Measurements from ENCODE around the gene SYF2.
A peak's percentile ranks its signal among the peaks of the same experiment; 100 is the strongest.
"Not testable (repeated sequence)": the region's sequence is repeated elsewhere in the genome, so short reads cannot be mapped to it uniquely, and the experiment has no call there.

SYF2 gene

DNA sequence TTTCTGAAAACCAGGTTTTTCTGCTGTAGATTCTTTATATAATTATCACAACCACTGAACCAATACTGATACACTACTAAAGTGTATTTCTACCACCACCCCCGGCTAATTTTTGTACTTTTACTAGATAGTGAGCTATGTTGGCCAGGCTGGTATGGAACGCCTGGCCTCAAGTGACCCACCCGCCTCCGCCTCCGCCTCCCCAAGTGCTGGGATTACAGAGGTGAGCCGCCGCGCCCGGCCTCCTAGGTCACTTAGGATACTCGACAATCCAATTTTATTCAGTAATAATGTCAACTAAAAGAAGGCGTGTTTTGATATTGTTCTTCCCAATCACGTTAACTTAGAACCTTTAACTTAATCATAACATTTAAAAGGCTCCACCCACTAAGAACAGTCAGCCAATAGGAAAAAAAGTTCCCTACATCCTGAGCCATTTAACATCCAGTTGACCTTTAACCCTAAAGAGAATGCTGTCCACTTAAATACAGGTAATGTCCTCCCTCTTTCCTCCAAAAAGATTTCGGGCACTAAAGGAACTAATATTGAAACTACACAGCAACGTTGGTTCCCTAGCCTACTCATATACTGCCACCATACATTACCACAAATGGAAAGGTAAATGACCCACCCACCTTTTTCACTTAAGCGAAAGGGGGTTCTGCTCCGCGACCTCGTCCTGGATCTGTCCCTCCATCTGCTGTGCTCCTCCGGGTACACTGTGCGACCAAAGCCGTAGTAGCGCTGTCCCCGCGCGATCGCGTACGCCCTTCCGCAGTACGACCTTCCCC is 13.7 kb upstream of the SYF2 start:
- no peak for DNase-seq

DNA sequence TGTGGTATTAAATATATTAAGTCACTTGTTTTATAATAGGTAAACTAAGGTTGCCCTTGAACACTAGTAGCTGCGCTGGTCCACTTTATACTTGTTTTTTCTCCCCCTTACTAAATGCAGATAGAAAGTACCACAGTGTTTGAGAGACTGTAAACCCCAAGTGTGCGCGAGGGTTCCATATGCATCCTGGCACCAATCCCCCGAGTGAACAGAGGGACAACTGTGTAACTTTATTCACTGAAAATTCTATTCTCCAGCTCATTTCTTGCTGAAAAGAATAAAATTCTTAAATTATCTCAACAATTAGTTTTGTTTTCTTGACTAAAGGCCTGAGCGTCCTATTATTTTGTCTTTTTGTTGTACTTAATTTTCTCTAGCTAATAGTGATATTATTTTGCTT is 13.1 kb upstream of the SYF2 start:
- DNase-seq, result no peak

DNA sequence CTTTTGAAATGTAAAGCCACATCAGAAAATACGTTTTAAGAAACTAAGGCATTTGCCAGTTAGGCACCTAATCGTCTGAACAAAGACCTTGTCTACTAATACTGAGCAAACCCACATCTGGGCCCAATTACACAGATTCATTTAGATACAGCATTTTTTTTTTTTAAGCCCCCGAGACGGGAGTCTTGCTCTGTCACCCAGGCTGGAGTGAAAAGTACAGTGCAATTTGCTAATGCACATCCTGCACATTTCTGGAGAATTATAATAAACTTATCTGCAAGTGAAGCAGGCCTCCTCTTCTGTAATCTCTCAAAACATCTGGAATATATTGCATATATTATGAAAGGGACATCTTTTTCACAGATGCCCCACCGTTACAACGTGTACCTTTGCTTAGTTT is 11.6 kb upstream of the SYF2 start:
- DNase-seq, result no peak

DNA sequence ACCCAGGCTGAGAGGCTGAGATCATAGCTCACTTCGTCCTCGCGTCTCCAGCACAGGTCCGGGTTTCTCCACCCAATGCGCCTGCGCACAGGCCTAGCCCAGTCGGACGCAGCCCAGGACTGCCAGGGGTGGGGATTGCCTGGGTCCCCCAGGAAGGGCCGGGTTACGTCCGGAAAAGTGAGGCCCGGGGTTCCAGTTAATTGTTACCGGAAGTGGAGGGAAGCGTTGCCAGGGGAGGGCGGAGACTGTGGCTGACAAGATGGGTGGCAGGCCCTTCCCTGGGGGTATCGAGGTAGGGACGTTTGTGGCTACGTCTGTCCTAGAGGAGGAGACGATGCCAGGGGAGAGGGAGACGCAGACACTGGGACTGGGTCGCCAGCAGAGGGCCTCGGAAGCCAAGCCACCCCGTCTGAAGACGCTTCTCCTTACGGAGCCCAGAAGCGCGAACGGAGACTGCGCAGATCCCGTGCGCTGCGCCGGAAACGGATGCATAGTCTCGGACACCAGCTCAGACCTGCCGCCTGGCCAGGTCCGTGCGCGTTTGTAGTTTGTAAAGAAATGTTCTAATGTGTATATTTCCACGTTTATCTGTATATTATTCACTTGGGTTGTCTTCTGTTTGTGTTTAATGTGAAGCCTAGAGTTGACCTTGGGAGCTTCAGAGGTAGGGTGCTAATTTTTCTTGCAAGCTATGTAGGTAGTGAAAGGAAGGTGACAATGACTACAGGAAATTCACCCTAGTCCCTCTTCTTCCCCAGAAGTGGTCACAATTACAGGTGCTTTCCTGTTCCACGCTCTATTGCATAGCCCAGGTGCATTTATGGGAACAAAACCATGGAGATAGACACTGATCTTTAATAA is 7.6 kb upstream of the SYF2 start:
- DNase-seq, result peak; percentile 96

DNA sequence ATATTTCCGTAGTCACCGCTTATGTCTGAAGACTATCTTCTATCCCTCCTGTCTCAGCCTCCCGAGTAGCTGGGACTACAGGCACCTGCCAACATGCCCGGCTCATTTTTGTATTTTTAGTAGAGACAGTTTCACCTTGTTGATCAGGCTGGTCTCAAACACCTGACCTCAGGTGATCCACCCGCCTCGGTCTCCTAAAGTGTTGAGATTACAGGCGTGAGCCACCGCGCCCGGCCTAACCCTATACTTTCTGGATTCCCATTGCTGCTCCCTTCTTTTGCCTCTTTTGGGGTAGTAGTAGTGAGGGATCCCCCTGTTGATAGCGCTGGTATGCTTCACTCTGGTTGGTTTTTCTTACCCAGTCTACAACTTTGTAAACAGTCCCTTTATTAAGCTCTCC is 5.7 kb upstream of the SYF2 start:
- no peak for DNase-seq

DNA sequence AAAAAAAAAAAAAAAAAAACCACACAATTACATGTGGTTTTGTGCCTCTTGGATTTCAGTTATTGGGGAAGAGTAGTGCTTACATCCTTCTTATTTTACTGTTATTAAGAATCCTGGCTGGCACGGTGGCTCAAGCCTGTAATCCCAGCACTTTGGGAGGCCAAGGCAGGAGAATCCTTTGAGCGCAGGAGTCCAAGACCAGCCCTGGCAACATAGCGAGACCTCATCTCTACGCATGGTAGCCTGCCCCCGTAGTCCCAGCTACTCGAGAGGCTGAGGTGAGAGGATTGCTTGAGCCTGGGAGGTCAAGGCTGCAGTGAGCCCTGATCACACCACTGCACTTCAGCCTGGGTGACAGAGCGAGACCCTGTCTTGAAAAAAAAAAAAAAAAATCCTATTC is 4.0 kb upstream of the SYF2 start:
- not testable (repeated sequence) for DNase-seq

DNA sequence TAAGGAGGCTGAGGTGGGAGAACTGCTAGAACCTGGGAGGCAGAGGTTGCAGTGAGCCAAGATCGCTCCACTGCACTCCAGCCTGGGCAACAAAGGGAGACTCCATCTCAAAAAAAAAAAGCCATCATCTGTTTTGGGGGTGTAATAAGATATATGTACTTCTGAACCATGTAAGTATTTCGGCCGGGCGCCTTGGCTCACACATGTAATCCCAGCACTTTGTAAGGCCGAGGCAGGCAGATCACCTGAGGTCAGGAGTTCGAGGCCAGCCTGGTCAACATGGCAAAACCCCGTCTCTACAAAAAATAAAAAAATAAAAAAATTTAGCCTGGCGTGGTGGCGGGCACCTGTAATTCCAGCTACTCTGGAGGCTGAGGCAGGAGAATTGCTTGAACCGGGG is 3.1 kb upstream of the SYF2 start:
- DNase-seq, result not testable (repeated sequence)

DNA sequence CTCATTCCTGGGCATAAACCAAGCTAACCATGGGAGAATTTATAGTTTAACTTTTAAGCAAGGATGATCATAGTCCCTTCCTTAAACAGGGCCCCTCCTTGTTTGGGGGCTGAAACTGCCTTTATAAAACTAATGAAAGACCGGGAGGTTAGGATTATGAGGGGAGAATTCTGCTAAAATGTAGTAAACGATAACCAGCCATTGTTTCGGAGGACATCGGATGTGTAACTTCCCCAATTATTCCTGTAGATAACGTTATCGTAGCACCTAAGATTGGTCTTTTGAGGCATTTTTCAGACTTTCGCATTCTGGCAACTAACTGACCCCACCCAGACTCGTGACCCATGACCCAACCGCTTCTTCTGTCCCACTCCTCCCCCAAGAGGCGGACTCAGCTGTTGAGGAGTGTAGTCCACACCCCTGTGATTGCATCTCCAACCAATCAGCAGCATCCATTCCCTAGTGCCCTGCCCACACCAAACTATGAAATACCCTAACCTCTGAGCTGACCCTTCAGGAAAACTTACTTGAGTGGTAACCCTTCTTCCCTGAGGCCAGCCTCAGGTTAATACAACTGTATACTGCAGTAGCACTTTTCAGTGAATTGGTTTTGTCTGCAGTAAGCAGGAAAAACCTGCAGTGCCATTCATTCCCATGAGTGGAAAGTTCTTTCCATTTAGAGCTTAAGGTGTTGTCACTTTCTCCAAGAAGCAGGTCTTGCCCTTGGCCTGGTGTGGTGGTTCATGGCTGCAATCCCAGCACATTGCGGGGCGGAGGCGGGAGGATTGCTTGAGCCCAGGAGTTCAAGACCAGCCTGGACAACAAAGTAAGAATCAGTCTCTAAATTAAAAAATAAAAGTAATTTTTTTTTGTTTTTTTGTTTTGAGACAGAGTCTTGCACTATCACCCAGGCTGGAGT is 823 bp upstream of the SYF2 start:
- DNase-seq, result peak; percentile 63

DNA sequence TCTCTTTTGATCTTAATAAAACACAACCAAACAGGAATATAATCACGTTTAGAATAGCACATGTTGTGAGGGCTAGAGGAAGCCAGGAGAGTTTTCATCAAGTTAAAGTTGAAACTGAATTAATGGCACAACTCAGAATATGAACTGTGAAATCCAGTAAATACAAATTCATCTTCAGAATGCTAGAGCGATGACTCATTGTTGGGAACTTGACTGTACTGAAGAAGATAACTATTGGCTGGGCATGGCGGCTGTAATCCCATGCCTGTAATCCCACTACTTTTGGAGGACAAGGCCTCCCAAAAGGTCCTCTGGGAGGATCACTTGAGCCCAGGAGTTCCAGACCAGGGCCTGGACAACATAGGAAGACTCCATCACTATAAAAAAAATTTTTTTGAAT is 8.8 kb downstream of the SYF2 start:
- DNase-seq, result no peak

DNA sequence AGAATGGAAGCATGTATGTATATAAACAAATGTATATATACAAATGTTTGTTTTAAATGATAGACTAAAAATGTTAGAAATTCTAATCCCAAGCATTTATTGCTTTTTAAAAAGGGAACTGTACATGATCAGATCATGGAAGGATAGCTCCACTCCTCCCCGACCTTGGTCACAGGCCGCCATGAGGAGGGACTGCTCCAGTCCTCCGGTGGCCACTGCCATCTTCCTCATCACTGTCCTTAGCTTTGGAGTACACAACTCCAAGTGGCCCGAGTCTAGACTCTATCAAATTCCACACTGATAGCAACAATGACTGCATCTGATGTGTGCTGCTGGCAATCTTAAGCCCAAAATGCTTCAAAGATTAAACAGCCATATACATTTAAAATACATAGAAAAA is 9.7 kb downstream of the SYF2 start:
- no peak for DNase-seq

DNA sequence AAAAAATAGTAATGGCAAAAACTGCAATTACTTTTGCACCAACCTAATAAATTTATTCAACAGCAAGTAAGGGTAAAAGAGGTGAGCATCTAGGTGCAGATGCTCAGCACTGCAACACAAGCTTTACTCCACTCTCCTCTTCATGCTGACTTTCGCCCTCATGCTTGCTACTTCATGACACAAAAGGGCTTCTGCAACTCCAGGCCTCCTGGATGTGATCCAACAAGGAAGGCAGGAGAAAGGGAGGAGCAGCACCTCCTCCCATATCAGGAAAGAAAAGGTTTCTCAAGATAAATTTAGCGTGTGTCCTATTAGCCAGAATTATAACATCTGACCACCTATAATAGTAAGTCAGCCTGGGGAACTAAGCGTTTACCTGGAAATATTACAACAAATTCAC is 11.6 kb downstream of the SYF2 start:
- no peak for DNase-seq

DNA sequence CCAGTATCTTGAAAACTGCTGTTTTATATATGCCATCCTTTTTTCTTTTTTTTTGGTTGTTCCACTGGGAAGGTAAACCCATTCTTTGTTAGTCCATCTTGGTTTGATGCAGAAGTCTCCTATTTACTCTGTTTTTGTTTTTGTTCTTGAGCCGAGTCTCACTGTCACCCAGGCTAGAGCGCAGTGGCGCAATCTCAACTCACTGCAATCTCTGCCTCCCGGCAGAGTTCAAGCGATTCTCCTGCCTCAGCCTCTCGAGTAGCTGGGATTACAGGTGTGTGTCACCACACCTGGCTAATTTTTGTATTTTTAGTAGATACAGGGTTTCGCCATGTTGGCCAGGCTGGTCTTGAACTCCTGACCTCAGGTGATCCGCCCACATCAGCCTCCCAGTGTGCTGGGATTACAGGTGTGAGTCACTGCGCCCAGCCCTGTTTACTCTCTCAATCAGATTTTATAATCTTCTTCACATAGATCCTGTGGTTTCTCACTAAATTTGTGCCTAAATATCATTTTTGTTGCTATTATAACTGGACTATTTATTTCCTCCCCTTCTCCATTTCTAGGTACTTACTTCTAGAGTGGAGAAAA is 12.5 kb downstream of the SYF2 start:
- no peak for DNase-seq

DNA sequence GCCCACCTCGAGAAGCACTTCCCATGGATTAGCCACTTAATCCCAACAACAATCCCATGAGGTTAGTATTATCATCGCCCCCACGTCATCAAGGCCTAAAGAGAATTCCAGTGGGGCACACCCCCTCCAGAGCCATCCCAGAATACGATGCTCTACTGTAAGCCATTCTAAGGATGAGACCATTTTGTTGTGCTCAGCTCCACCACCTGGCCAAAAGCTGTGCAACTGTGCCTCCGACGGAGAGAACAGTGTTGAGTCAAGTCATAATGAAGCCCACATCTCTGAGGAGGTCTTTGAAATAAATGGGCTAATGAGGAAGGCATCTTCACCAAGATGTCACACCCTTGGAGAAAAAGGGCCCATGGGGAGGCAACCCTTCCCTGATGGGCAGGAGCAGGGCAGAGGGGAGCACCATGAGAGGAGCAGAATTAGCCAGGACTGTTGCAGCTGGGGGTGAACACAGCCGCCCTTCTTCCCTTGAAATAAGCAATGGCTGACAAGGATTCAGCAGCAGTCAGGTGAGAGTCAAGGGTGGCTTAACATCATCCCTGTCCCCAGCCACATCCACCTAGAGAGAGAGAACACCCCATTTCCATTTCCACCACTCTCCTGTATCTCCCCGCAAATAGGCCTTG is 14.6 kb downstream of the SYF2 start:
- no peak for DNase-seq

DNA sequence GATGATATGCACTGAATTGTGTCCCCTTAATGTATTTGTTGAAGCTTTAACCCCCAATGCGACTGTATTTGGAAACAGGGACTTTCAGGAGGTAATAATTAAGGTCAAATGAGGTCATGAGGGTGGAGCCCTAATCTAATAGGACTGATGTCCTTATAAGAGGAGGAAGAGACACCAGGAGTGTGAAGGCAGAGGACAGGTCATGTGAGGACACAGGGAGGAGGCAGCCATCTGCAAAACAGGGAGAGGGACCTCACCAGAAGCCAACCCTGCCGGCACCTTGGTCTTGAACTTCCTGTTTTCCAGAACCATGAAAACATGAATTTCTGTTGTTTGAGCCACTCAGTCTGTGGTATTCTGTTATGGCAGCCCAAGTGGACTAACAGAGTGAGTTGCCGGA is 15.3 kb downstream of the SYF2 start:
- no peak for DNase-seq

DNA sequence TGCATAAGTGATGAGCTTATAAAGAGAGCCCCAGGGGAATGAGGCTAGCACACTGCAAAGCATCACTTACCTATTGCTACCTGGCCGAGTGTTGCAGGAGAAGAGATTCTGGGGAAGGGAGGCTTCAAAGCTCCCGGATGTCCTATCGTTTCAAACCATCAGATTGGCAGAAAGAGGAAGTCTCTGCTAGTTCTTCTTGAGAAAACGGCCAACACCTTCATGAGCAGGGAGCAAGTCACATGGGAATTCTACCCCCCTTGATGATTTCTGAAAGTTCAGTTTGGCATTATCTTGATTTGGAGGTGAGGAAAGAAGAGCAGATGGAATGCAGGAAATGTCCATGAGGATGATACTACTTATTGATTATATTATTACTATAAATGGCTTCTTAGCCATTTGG is 16.2 kb downstream of the SYF2 start:
- DNase-seq, result no peak

DNA sequence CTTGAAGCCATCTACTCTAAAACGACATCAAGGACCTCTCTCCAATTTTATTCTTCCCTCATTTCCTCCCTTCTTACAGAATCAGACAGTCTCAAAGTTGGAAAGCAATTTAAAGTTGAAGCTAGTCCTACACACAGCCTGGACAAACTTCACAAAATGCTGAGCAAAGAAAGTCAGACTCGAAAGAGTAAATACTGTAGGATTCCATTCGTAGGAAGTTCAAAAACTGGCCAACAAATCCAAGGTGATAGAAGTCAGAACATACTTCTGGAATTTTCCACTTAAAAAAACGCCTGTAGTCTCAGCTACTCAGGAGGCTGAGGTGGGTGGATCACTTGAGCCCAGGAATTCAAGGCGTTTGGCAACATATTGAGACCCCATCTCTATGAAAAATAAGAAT is 19.6 kb downstream of the SYF2 start:
- DNase-seq, result no peak

DNA sequence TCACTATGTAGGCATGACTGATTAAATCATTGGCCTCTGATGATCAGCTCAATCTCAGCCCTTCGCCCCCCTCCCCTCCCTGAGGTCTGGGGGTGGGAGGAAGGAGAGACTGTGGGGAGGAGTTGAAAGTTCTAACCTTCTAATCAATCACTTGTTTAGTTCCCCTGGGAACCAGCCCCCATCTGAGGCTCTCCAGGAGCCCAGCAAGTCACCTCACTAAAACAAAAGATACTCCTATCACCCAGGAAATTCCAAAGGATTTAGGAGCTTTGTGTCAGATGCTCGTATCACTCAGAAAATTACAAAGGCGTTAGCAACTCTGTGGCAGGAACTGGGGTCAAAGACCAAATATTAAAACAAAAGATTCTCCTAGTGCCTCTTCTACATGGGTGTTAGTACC is 21.6 kb downstream of the SYF2 start:
- DNase-seq, result no peak

DNA sequence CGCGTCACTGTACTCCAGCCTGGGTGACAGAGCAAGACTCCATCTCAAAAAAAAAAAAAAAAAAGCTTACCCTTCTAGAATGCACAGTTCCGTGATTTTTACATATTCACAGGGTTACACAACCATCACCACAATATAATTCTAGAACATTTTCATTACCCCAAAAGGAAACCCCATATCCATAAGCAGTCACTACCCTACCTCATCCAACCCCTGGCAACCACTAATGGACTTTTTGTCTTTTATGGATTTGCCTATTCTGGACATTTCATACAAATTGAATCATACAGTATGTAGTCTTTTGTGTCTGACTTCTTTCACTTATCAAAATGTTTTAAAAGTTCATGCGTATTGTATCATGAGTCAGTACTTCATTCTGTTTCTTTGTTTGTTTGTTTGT is 22.8 kb downstream of the SYF2 start:
- no peak for DNase-seq

DNA sequence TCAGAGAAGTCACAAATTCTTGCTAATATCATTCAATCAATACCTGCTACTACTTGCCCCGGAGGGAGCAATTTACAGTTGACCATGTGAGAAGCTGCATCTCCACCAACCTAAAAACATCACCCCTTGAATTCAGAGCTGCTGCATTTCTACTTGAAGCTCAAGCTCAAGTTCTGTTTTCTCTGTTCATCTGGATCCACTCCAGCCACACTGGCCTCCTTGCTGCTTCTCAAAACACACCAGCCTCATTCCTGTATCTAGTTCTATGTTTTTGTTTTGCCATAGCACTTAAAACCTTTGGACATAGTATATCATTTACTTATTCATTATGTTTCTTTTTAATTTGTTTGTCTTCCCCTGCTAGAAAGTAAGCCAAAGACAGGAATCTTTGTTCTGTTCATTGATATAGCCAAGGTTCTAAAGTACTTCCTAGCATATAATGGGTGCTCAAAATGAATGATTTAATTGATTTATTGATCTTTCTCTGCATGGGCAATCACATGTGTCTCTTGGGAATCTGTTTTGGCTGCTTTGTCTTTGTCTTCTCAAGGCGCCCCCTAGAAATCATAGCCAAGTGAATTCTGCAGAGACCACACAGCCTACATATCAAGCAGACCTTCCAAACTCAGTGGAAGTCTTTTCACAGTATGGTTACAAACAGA is 23.6 kb downstream of the SYF2 start:
- DNase-seq, result no peak

DNA sequence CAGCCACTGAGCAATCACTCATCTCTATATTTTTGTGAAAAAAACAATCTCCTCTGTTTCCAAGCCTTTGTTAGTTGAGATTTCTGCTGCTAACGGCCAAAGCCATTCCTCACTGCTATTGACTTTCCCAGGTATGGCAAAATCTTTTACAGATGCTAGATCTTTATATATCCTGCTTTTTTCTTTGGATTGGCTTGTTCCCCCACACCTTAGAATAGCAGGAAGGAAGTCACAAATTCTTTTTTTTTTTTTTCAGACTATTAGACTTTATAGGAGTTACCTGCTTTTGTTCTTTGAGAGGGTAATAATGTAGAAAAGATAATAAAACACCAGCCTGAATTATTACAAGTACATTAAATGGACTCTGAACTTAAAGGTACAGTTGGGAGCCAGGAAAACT is 24.2 kb downstream of the SYF2 start:
- no peak for DNase-seq

DNA sequence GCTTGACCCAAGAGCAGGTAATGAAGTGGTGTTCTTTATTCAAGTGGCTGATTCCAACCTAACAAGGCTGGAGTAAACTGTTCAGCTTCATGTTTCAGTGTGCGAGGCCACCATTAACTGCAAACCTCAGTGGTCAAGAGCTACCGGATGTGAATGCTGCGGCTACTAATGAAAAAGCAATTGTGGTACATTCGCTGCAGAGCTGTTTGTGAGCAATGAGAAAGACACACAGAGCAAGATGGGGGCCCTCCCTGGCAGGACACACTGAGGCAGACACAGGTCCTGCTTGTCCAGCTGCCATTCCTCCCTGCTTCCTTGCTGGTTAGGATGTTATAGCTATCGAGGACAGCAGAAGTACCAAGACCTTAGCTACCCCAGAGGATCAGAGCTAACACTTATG is 26.1 kb downstream of the SYF2 start:
- no peak for DNase-seq

DNA sequence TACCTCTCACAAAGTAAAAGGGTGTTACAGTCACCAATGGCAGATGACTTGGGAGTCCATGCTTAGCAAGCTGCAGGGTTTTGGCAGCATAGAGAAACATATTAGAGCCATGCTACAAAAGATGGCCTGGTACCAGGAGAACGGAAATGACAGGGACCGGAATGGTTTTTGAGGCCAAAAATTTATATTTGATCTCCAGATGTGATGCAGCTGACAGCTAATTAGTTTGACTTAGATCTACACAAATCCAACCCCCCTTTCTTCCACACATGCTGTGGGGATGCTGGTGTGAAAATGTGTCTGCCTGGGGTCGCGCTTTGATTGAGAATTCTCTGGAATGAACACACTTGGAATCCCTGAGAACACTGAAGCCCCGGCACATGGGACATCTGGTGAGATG is 26.5 kb downstream of the SYF2 start:
- no peak for DNase-seq

Data from NCI-H2029 (cell line).